Upper lobe of left lung (tissue), 4 donors: ENCODE data around the gene LRRC7.

ENCODE experiments used
- POLR2AphosphoS5 ChIP-seq, 2 donors: sonication (generic); formaldehyde crosslinking; IDR thresholded peaks; one replicate each; pipeline ENCODE4 v1.5.1; 2017; ENCODE audit warnings: antibody characterized with exemption in 2 of 2
- TF ChIP-seq, protein P1 (sequence below), 6 experiments: fragments of 450-650 bp in 4 of 6; fragments of 200-600 bp in 2 of 6; sonication (generic) in 2 of 6; IDR thresholded peaks; one replicate each; pipeline ENCODE4 v1.5.1; 2016 to 2019; ENCODE audit warnings: antibody characterized with exemption in 6 of 6

DNA sequence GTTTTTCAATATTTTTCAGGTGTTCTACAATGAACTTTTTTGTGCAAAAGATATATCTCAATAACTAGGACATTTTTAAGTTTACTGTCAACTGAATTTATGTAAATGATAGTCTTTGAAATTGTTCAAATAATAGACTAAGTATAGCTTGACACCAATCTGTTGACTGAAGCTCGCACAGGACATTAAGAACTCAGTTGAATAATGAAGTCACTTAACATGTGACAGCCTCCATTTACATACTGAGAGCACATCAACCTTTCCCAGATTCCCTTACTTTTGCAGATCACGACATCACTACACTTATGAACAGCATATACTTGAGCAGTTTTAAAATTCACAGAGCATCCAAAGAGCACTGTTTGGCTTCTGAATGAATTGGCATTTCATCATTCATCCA is 268.2 kb downstream of the LRRC7 start:
- TF ChIP-seq, protein P1, sequence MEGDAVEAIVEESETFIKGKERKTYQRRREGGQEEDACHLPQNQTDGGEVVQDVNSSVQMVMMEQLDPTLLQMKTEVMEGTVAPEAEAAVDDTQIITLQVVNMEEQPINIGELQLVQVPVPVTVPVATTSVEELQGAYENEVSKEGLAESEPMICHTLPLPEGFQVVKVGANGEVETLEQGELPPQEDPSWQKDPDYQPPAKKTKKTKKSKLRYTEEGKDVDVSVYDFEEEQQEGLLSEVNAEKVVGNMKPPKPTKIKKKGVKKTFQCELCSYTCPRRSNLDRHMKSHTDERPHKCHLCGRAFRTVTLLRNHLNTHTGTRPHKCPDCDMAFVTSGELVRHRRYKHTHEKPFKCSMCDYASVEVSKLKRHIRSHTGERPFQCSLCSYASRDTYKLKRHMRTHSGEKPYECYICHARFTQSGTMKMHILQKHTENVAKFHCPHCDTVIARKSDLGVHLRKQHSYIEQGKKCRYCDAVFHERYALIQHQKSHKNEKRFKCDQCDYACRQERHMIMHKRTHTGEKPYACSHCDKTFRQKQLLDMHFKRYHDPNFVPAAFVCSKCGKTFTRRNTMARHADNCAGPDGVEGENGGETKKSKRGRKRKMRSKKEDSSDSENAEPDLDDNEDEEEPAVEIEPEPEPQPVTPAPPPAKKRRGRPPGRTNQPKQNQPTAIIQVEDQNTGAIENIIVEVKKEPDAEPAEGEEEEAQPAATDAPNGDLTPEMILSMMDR (IDR thresholded peaks at IDR 0.05) = no peak
- TF ChIP-seq POLR2AphosphoS5 (IDR thresholded peaks at IDR 0.05) = no peak
